ENCODE results near the gene TRAPPC2. TPM values are rescaled to one million over a fixed set of nuclear protein-coding genes. Genes with fewer than 3 reads are reported as not detected.

The TRAPPC2 gene
- total RNA-seq (2012; rRNA removed) = 10.0 and 10.6 TPM in 2 replicates

DNA sequence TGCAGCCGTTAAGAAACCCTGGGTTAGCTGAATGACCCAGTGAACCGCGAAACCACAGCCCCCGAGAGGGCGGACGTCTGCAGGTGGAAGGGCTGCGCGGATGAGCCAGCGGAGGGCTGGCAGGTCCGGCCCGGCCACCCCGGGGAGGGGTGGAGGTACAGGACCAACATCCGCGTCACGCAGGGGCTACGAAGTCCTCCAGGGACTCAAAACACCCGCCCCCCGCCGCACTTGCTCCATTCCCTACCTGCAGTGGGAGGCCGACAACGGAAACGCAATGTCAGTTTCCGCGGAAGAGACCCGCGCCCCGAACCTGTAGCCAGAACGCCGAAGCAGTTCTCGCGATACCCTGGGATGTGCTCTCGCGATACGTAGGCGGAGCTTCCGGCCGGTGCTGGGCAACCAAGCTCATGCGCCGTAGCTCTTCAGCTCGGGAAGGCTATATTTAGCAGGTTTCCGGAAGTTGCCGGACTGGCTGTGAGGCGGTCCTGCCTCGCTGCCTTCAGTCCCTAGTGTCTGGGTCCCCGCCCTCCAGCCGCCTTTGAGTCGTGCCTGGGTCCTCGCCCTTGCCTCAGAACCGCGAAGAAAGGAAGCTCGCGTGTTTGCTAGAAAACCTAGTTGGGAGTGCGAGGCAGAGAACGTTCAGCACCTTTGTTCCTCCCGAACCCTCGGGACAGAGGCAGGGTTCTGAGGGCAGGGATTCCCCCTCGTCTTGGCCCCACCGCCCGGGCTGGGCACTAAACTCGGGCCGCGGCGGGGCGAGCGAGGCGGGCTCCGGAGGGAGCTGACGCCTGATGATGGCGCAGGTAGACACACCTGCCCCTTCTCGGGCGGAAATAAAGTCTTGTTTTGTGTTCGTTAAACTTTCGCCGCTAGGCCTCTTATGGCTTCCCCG lies at the start of gene TRAPPC2, which contains the start of gene OFD1:
Gene TRAPPC2, minus strand, starts transcription at position 343 of the 895 bp plus-strand sequence. CDS start 14,657 bp downstream, outside the sequence.
Gene OFD1, plus strand, starts transcription at position 471 of the 895 bp plus-strand sequence. Its CDS starts 324 bp downstream, at position 795.
- Histone ChIP-seq H3K9me3 (replicated peaks; ENCODE audit: low read length) (no peaks in the 10 kb centered on the region), H3K4me2 (ENCODE audit: low read length) (peak within 1 kb of the TSS; percentile 80), H3K27me3 (ENCODE audit: control insufficient read depth, insufficient read depth, low read length) (no peaks in the 10 kb centered on the region), H3K9ac (ENCODE audit: low read depth, low read length) (peak within 1 kb of the TSS; percentile 89), H3K4me1 (ENCODE audit: control insufficient read depth, insufficient read depth, low read length) (peaks cover 11% of the 10 kb centered on the region), H3K36me3 (ENCODE audit: insufficient read depth, low read length) (no peaks in the 10 kb centered on the region), H3K4me3 (ENCODE audit: low read length) (peak within 1 kb of the TSS; percentile 81)

DNA sequence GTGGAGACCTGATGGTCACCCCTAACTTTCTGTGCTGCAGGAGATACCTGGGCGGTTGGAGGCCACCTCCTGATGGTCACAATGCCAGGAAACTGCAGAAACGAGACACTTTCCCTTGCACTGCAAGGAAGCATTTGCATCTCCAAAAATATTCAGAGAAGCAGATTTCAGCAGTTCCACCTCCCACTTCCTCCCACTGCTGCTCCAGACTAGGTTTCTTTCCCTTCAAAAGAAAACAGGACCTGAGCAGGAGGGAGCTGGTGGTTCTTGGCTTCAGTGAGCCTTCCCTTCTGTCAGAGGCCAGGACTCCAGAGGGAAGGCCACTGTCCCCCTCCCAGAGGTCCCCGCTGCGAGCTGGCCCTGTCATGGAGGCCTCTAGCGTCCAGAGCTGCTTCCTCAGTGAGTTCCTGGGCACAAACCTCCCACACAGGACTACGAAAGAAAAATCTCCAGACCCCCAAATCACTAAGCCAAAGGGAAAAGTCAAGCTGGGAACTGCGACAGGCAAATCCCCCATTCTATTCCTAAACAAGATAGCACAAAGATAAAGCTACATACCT lies 46.5 kb upstream of the TRAPPC2 start:
- Histone ChIP-seq H3K4me1 (ENCODE audit: control insufficient read depth, insufficient read depth, low read length) (peaks cover 10% of the 10 kb centered on the region), H3K36me3 (ENCODE audit: insufficient read depth, low read length) (peaks cover 2% of the 10 kb centered on the region), H3K27me3 (ENCODE audit: control insufficient read depth, insufficient read depth, low read length) (no peaks in the 10 kb centered on the region), H3K9me3 (replicated peaks; ENCODE audit: low read length) (no peaks in the 10 kb centered on the region), H3K9ac (ENCODE audit: low read depth, low read length) (no peak overlapping the region), H3K4me2 (ENCODE audit: low read length) (no peak overlapping the region), H3K4me3 (ENCODE audit: low read length) (no peak overlapping the region)

DNA sequence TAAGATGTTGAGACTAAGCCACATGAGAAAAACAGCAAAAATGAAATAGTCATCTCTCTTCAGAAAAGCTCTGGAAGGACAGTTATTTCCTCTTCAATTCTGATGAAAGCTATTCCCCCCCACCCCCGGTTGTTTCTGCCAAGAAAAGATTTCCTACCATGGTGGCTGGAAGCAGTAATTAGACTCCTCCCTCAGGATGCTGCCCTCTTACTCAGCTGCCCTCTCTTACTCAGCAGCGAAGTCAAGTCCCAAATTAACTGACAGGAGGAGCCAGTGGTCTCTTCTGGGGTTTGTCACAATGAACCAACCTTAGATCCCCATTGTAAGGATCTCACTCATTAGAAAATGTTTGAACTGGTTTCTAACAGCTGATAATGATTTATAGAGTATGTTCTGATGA lies 44.5 kb upstream of the TRAPPC2 start:
- Histone ChIP-seq H3K4me2 (ENCODE audit: low read length) (peak overlapping the region; percentile 4), H3K36me3 (ENCODE audit: insufficient read depth, low read length) (peaks cover 10% of the 10 kb centered on the region), H3K9ac (ENCODE audit: low read depth, low read length) (no peak overlapping the region), H3K4me1 (ENCODE audit: control insufficient read depth, insufficient read depth, low read length) (peaks cover 10% of the 10 kb centered on the region), H3K27me3 (ENCODE audit: control insufficient read depth, insufficient read depth, low read length) (no peaks in the 10 kb centered on the region), H3K9me3 (replicated peaks; ENCODE audit: low read length) (no peaks in the 10 kb centered on the region), H3K4me3 (ENCODE audit: low read length) (no peak overlapping the region)

DNA sequence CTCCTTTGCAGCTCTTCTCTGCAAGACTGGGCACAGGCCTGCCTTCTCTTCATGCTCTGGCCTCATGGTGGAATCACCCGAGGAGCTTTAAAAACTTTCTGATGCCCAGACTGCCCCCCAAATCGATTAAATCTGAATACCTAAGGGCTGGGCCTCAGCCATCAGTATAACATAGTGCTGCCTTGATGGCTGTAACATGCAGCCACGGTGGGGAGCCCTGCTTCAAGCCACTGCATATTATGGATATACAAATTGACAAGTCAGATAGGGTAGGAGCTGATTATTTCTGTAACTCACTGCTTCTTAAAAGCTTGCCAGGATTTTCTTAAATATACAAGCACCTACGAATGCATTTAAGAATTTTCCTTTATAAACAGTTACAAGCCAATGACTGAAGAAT lies 42.0 kb upstream of the TRAPPC2 start:
- Histone ChIP-seq H3K27me3 (ENCODE audit: control insufficient read depth, insufficient read depth, low read length) (no peaks in the 10 kb centered on the region), H3K9ac (ENCODE audit: low read depth, low read length) (no peak overlapping the region), H3K9me3 (replicated peaks; ENCODE audit: low read length) (no peaks in the 10 kb centered on the region), H3K4me1 (ENCODE audit: control insufficient read depth, insufficient read depth, low read length) (peaks cover 10% of the 10 kb centered on the region), H3K4me2 (ENCODE audit: low read length) (no peak overlapping the region), H3K4me3 (ENCODE audit: low read length) (no peak overlapping the region), H3K36me3 (ENCODE audit: insufficient read depth, low read length) (peaks cover 10% of the 10 kb centered on the region)

DNA sequence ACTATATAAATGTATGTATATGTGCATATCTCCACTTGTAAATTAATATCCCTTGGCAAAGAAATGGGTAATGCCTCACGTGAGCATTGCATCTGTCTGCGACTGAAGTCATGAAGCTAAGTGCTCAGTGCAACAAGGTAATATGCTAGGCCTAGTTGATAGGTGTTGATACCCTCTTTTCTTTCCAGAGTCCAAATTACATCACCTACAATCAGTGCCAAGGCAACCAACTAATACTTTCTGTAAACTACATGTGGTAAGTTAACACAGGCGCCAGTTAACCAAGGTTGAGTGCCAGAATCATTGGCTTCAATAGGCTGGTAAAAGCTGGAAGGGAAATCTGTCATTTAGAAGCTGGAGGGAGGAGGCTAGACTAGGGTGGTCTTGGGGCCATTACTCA lies 41.4 kb upstream of the TRAPPC2 start:
- peaks cover 10% of the 10 kb centered on the region for H3K36me3 ChIP-seq (ENCODE audit: insufficient read depth, low read length)
- H3K9ac ChIP-seq (ENCODE audit: low read depth, low read length) = no peak overlapping the region

DNA sequence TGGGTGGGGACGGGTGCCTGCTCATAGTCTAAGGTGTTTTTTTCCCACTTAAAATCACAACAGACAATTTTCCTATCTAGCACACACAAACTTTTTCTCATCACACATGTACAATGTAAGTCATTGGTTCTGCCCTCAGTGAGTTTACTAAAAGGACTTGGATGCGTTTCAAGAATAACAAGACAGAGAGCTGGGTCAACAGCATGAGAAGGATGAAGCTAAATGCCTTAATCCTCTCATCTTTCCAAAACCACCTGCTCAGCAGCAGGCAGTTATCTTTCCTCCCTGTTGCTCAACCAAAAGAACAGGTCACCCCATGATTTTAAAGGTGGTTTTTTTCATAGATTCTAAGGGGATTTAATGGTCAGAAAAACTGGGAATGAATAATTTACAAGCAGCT lies 40.3 kb upstream of the TRAPPC2 start:
- Histone ChIP-seq H3K4me2 (ENCODE audit: low read length) (no peak overlapping the region), H3K4me1 (ENCODE audit: control insufficient read depth, insufficient read depth, low read length) (peaks cover 10% of the 10 kb centered on the region), H3K4me3 (ENCODE audit: low read length) (no peak overlapping the region), H3K9ac (ENCODE audit: low read depth, low read length) (no peak overlapping the region), H3K36me3 (ENCODE audit: insufficient read depth, low read length) (peaks cover 14% of the 10 kb centered on the region), H3K9me3 (replicated peaks; ENCODE audit: low read length) (no peaks in the 10 kb centered on the region), H3K27me3 (ENCODE audit: control insufficient read depth, insufficient read depth, low read length) (no peaks in the 10 kb centered on the region)

More for the DNA sequence above, 41.4 kb upstream of the TRAPPC2 start:
- H3K4me2 ChIP-seq (ENCODE audit: low read length) = no peak overlapping the region
- no peaks in the 10 kb centered on the region for H3K9me3 ChIP-seq (replicated peaks; ENCODE audit: low read length)
- H3K4me1 ChIP-seq (ENCODE audit: control insufficient read depth, insufficient read depth, low read length) = peaks cover 10% of the 10 kb centered on the region
- H3K27me3 ChIP-seq (ENCODE audit: control insufficient read depth, insufficient read depth, low read length) = no peaks in the 10 kb centered on the region
- no peak overlapping the region for H3K4me3 ChIP-seq (ENCODE audit: low read length)

DNA sequence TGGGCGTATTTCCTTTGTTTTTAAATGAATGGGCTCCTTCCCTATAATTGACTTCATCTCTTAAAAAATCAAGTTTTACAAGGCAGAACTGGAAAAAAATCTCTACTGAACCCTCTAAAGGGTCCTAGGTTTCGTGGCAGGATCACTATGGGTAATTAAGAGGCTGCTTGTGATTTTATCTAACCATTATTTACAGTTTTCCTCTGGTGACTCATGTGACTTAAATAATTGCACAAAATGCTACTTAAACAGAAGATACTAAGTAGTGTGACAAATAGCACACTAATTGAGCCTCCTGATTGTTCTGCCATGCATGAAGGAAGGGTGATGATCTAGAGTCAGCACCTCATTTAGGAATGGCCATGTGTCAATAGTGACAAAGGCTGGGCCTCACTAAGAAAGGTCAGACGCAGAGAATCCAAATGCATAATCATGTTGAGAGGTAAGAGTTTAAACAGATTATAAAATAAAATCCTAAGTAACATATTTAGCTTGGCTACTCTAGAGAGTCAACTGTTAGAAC lies 35.7 kb upstream of the TRAPPC2 start:
- Histone ChIP-seq H3K36me3 (ENCODE audit: insufficient read depth, low read length) (peaks cover 17% of the 10 kb centered on the region), H3K27me3 (ENCODE audit: control insufficient read depth, insufficient read depth, low read length) (no peaks in the 10 kb centered on the region), H3K9ac (ENCODE audit: low read depth, low read length) (no peak overlapping the region), H3K4me2 (ENCODE audit: low read length) (no peak overlapping the region), H3K4me1 (ENCODE audit: control insufficient read depth, insufficient read depth, low read length) (no peaks in the 10 kb centered on the region), H3K9me3 (replicated peaks; ENCODE audit: low read length) (no peaks in the 10 kb centered on the region), H3K4me3 (ENCODE audit: low read length) (no peak overlapping the region)

DNA sequence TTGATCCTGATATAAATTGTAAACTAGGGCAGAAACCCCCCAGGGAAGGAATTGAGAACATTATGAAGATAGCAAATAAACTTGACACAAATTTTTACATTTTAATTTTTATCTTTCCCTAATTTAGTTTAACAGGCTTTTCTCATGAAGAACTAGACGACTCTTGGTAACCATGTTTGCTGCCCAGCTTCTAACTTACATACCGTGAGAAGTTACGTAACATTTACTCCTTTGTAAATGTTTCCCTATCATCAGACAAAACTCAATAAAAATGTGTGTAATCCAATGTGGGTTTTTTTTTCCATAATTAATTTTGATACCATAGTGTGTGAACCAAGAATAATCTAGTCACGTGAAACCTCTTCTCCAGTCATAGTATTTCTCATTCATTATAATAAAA lies 34.5 kb upstream of the TRAPPC2 start:
- Histone ChIP-seq H3K4me1 (ENCODE audit: control insufficient read depth, insufficient read depth, low read length) (no peaks in the 10 kb centered on the region), H3K4me2 (ENCODE audit: low read length) (no peak overlapping the region), H3K36me3 (ENCODE audit: insufficient read depth, low read length) (peaks cover 17% of the 10 kb centered on the region), H3K9me3 (replicated peaks; ENCODE audit: low read length) (no peaks in the 10 kb centered on the region), H3K4me3 (ENCODE audit: low read length) (no peak overlapping the region), H3K9ac (ENCODE audit: low read depth, low read length) (no peak overlapping the region), H3K27me3 (ENCODE audit: control insufficient read depth, insufficient read depth, low read length) (no peaks in the 10 kb centered on the region)

DNA sequence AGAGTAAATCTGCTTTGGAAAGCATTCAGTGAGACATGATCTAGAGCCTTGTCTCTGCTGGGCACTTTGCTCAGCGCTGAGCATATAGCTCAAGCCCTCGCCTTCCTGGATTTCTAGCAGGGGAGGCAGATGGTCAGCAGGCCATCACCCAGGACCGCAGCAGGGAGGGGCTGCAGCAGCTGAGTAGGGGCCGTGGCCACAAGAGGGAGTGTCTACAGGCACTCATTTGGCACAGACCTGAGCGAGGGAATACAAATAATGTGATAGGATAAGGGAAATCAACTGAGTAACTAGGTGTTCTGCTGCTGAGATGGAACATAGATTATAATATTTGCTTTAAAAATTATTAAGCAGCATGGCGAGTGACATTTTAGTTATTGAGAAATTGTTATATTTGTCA lies 30.3 kb upstream of the TRAPPC2 start:
- no peaks in the 10 kb centered on the region for H3K9me3 ChIP-seq (replicated peaks; ENCODE audit: low read length)
- H3K4me2 ChIP-seq (ENCODE audit: low read length) = no peak overlapping the region
- H3K36me3 ChIP-seq (ENCODE audit: insufficient read depth, low read length) = peaks cover 25% of the 10 kb centered on the region
- H3K9ac ChIP-seq (ENCODE audit: low read depth, low read length) = no peak overlapping the region
- no peak overlapping the region for H3K4me3 ChIP-seq (ENCODE audit: low read length)
- peaks cover 13% of the 10 kb centered on the region for H3K4me1 ChIP-seq (ENCODE audit: control insufficient read depth, insufficient read depth, low read length)
- no peaks in the 10 kb centered on the region for H3K27me3 ChIP-seq (ENCODE audit: control insufficient read depth, insufficient read depth, low read length)

DNA sequence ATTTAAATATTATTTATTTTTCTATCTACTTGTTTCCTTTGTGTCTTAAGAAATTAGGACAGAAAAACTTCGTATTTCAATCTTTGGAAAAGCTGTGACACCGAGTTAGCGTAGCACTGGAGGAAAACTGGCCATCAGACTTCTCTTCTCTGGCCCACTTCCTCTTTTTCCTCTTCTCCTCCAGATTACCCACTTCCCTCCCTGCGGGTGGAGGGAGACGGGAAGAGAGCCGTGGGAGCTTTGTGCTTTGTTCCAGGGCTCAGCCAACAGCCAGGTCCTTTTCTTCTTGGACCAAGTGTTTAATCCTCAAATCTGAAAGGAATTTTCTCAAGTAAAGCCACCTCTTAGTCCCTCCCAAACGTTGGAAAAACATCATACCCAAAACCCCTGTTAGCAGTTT lies 29.9 kb upstream of the TRAPPC2 start:
- peaks cover 13% of the 10 kb centered on the region for H3K4me1 ChIP-seq (ENCODE audit: control insufficient read depth, insufficient read depth, low read length)
- no peak overlapping the region for H3K4me2 ChIP-seq (ENCODE audit: low read length)
- no peaks in the 10 kb centered on the region for H3K9me3 ChIP-seq (replicated peaks; ENCODE audit: low read length)
- no peaks in the 10 kb centered on the region for H3K27me3 ChIP-seq (ENCODE audit: control insufficient read depth, insufficient read depth, low read length)
- peaks cover 20% of the 10 kb centered on the region for H3K36me3 ChIP-seq (ENCODE audit: insufficient read depth, low read length)
- no peak overlapping the region for H3K9ac ChIP-seq (ENCODE audit: low read depth, low read length)
- no peak overlapping the region for H3K4me3 ChIP-seq (ENCODE audit: low read length)

DNA sequence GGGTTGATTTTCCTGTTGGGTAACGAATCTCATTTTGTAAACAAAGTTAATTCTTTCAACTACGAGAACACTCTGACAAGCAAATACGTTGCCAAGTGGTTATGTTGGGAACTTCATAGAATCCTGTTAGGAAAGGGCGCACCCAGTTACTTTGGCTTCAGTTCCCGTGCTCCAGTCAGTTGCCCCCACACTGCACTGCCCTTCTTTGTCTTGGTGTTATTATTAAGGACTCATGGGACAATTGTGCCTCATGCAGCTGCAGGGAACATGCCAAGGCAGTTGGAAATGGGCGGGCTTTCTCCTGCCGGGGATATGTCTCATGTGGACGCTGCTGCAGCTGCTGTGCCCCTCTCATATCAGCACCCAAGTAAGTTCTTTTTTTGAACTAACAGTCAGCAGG lies 29.1 kb upstream of the TRAPPC2 start:
- Histone ChIP-seq H3K9me3 (replicated peaks; ENCODE audit: low read length) (no peaks in the 10 kb centered on the region), H3K4me2 (ENCODE audit: low read length) (no peak overlapping the region), H3K36me3 (ENCODE audit: insufficient read depth, low read length) (peaks cover 18% of the 10 kb centered on the region), H3K9ac (ENCODE audit: low read depth, low read length) (no peak overlapping the region), H3K4me3 (ENCODE audit: low read length) (no peak overlapping the region), H3K27me3 (ENCODE audit: control insufficient read depth, insufficient read depth, low read length) (no peaks in the 10 kb centered on the region), H3K4me1 (ENCODE audit: control insufficient read depth, insufficient read depth, low read length) (peaks cover 13% of the 10 kb centered on the region)

All from skeletal muscle satellite cell (primary cell).